Measurements from ENCODE around the gene SULT1C4. TPM values are rescaled to one million over a fixed set of nuclear protein-coding genes. Genes with fewer than 3 reads are reported as not detected.

The SULT1C4 gene
- total and polyA plus RNA-seq, 5 donors from 2014 or later: 0.62 TPM; not detected in 4

GRCh38 chr2:108377401-108377800 is 353 bp upstream of the SULT1C4 start:
- Mint-ChIP-seq H3K27ac (no peak overlapping the region), H3K27me3 (peaks cover 9% of the 10 kb centered on the region), H3K9me3 (peaks cover 0 to 3% (median 0%) of the 10 kb centered on the region in 7 donors), H3K4me1 (peaks cover 0 to 5% (median 0%) of the 10 kb centered on the region in 4 donors), H3K36me3 (no peaks in the 10 kb centered on the region), H3K4me3 (no peak overlapping the region)
- H3K27me3 ChIP-seq (ENCODE audit: control insufficient read depth, insufficient read depth, low read length): no peaks in the 10 kb centered on the region
- H3K4me1 ChIP-seq (ENCODE audit: control insufficient read depth, insufficient read depth, low read length, poor library complexity, severe bottlenecking): no peaks in the 10 kb centered on the region
- no peak overlapping the region for H3K4me3 ChIP-seq (ENCODE audit: low read depth, low read length)
- H3K9me3 ChIP-seq (ENCODE audit: control insufficient read depth in 2 of 2, low read length in 2 of 2): no peaks in the 10 kb centered on the region
- H3K36me3 ChIP-seq (ENCODE audit: control insufficient read depth, insufficient read depth, low read length): no peaks in the 10 kb centered on the region
- ATAC-seq (ENCODE audit: low read depth in 2 of 2) (no peak), DNase-seq (no peak)
- H3K27ac ChIP-seq (ENCODE audit: insufficient read depth, low read length, poor library complexity, severe bottlenecking): no peak overlapping the region

DNA sequence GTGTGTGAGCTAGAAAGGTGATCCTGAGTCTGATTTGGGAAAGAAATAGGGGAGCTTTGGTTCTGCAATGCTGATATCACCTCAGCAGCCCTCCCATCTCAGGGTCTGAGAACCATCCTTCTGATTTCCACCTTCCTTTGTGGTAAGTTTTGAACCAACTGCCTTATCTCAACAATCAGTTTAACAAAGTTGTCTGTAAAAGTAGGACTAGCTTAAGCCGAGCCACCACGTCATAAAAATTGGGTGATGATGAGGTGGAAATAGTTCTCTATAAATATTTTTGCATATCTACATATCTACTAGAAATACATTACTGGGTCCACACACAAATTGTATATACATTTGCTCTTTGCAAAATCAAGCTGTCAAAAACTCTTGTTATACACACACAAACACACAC is 1.1 kb downstream of the SULT1C4 start:
- Histone ChIP-seq H3K4me1 (ENCODE audit: control insufficient read depth, insufficient read depth, low read length, poor library complexity, severe bottlenecking) (no peaks in the 10 kb centered on the region), H3K27ac (ENCODE audit: insufficient read depth, low read length, poor library complexity, severe bottlenecking) (no peak overlapping the region), H3K27me3 (ENCODE audit: control insufficient read depth, insufficient read depth, low read length) (no peaks in the 10 kb centered on the region), H3K9me3 (ENCODE audit: control insufficient read depth in 2 of 2, low read length in 2 of 2) (no peaks in the 10 kb centered on the region), H3K36me3 (ENCODE audit: control insufficient read depth, insufficient read depth, low read length) (no peaks in the 10 kb centered on the region), H3K4me3 (ENCODE audit: low read depth, low read length) (no peak overlapping the region)
- H3K4me3 Mint-ChIP-seq: no peak overlapping the region
- no peak for DNase-seq
- no peaks in the 10 kb centered on the region for H3K36me3 Mint-ChIP-seq
- H3K27me3 Mint-ChIP-seq: peaks cover 9% of the 10 kb centered on the region
- peaks cover 0 to 3% (median 0%) of the 10 kb centered on the region in 7 donors for H3K9me3 Mint-ChIP-seq
- H3K27ac Mint-ChIP-seq: no peak overlapping the region
- ATAC-seq (ENCODE audit: low read depth in 2 of 2): no peak
- peaks cover 0 to 5% (median 0%) of the 10 kb centered on the region in 4 donors for H3K4me1 Mint-ChIP-seq

DNA sequence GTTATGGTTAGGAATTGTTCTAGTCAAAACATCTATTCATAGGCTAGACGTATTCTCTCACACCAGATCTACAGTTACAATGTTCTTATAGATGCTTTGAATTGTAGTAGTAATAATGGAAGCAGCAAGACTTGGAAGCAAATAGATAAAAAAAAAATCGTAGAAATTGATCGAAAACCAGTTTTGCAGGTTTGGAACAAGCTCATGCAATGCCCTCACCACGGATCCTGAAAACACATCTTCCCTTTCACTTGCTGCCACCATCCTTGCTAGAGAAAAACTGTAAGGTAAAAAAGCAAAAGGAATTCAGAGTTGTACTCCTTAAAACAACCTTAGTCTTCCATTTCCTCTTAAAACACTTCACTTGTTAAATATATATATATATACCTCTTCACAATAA is 4.4 kb downstream of the SULT1C4 start:
- DNase-seq: no peak
- no peak overlapping the region for H3K27ac ChIP-seq (ENCODE audit: insufficient read depth, low read length, poor library complexity, severe bottlenecking)
- Mint-ChIP-seq H3K4me3 (no peak overlapping the region), H3K36me3 (no peaks in the 10 kb centered on the region), H3K9me3 (no peaks in the 10 kb centered on the region), H3K4me1 (peaks cover 0 to 8% (median 2%) of the 10 kb centered on the region in 4 donors), H3K27ac (no peak overlapping the region), H3K27me3 (peaks cover 9% of the 10 kb centered on the region)
- H3K4me3 ChIP-seq (ENCODE audit: low read depth, low read length): no peak overlapping the region
- no peaks in the 10 kb centered on the region for H3K27me3 ChIP-seq (ENCODE audit: control insufficient read depth, insufficient read depth, low read length)
- H3K9me3 ChIP-seq (ENCODE audit: control insufficient read depth in 2 of 2, low read length in 2 of 2): no peaks in the 10 kb centered on the region
- no peak for ATAC-seq (ENCODE audit: low read depth in 2 of 2)
- H3K36me3 ChIP-seq (ENCODE audit: control insufficient read depth, insufficient read depth, low read length): no peaks in the 10 kb centered on the region
- no peaks in the 10 kb centered on the region for H3K4me1 ChIP-seq (ENCODE audit: control insufficient read depth, insufficient read depth, low read length, poor library complexity, severe bottlenecking)

DNA sequence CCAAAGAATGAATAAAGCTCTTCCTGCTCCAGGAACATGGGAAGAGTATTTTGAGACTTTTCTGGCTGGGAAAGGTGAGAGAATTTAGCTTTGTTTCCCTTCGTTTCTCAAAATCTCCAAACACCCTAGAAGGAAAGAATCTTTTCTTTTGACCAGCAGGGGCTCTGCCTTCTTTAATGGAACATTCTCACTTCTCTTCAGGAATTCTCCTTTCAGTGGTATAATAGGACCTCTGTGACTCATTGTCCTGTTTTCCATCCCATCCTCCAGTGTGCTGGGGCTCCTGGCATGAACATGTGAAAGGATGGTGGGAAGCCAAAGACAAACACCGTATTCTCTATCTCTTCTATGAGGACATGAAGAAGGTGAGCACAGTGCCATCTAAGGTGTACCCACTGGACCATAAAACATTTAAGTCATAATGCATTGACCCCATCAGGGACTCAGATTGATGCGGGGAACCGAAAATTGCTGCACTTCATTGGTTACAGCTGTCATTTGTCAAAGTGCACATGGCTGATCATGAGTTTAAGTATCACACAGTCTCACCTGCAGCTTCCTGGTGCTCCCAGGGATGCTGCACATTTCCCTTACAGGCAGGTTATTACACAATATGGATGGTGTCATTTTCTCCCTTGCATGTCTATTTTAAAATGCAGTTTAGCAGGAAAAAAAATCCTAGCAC is 5.5 kb downstream of the SULT1C4 start:
- Histone ChIP-seq H3K9me3 (ENCODE audit: control insufficient read depth in 2 of 2, low read length in 2 of 2) (no peaks in the 10 kb centered on the region), H3K27ac (ENCODE audit: insufficient read depth, low read length, poor library complexity, severe bottlenecking) (no peak overlapping the region), H3K27me3 (ENCODE audit: control insufficient read depth, insufficient read depth, low read length) (no peaks in the 10 kb centered on the region), H3K36me3 (ENCODE audit: control insufficient read depth, insufficient read depth, low read length) (no peaks in the 10 kb centered on the region), H3K4me3 (ENCODE audit: low read depth, low read length) (no peak overlapping the region), H3K4me1 (ENCODE audit: control insufficient read depth, insufficient read depth, low read length, poor library complexity, severe bottlenecking) (no peaks in the 10 kb centered on the region)
- Mint-ChIP-seq H3K9me3 (peaks cover 0 to 2% (median 0%) of the 10 kb centered on the region in 7 donors), H3K4me3 (no peak overlapping the region), H3K27ac (no peak overlapping the region), H3K36me3 (no peaks in the 10 kb centered on the region), H3K4me1 (peaks cover 0 to 8% (median 2%) of the 10 kb centered on the region in 4 donors), H3K27me3 (peaks cover 6% of the 10 kb centered on the region)
- no peak for ATAC-seq (ENCODE audit: low read depth in 2 of 2)
- DNase-seq: no peak

DNA sequence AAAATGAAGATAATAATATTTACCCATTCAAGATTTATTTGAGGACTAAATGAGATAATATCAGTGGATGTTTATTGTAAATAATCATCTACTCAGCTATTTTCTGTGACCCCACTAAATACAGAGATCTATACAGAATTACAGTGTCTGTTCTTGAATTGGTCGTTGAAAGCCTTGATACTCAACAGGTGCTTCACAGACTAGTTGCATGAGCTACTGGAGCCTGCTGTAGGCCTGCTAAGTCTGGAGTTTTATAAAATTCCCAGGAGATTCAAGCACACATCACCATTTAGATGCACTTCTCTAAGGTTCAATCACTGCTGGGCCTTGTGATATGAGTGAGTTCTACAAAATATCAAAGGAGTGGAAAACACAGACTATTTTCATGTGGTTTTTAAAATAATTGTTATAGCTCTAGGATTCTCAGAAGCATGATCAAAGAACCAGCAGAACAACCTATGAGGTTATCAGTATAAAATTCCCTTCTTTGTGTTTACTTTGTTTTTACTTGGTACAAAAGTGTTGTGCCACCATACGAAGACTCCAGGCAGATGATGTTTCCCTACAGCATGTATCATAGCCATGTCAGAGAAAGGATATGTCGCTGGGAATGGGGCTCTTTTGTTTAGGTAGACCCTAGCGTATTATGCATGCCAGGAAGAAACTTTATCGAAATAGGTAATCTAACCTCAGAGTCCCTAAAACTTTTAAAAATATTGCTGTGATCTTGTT is 7.1 kb downstream of the SULT1C4 start:
- Mint-ChIP-seq H3K36me3 (no peaks in the 10 kb centered on the region), H3K9me3 (peaks cover 0 to 2% (median 0%) of the 10 kb centered on the region in 7 donors), H3K4me3 (no peak overlapping the region), H3K27ac (no peak overlapping the region), H3K4me1 (peaks cover 0 to 8% (median 0%) of the 10 kb centered on the region in 4 donors), H3K27me3 (no peaks in the 10 kb centered on the region)
- no peak overlapping the region for H3K27ac ChIP-seq (ENCODE audit: insufficient read depth, low read length, poor library complexity, severe bottlenecking)
- DNase-seq (peak in 1 of 3 donors; percentile 15), ATAC-seq (ENCODE audit: low read depth in 2 of 2) (no peak)
- no peaks in the 10 kb centered on the region for H3K27me3 ChIP-seq (ENCODE audit: control insufficient read depth, insufficient read depth, low read length)
- no peaks in the 10 kb centered on the region for H3K9me3 ChIP-seq (ENCODE audit: control insufficient read depth in 2 of 2, low read length in 2 of 2)
- H3K36me3 ChIP-seq (ENCODE audit: control insufficient read depth, insufficient read depth, low read length): no peaks in the 10 kb centered on the region
- H3K4me1 ChIP-seq (ENCODE audit: control insufficient read depth, insufficient read depth, low read length, poor library complexity, severe bottlenecking): no peaks in the 10 kb centered on the region
- no peak overlapping the region for H3K4me3 ChIP-seq (ENCODE audit: low read depth, low read length)

GRCh38 chr2:108385411-108386071 is 7.8 kb downstream of the SULT1C4 start:
- no peaks in the 10 kb centered on the region for H3K27me3 ChIP-seq (ENCODE audit: control insufficient read depth, insufficient read depth, low read length)
- H3K27ac ChIP-seq (ENCODE audit: insufficient read depth, low read length, poor library complexity, severe bottlenecking): no peak overlapping the region
- no peak overlapping the region for H3K27ac Mint-ChIP-seq
- H3K9me3 Mint-ChIP-seq: peaks cover 0 to 2% (median 0%) of the 10 kb centered on the region in 7 donors
- H3K4me3 Mint-ChIP-seq: no peak overlapping the region
- H3K9me3 ChIP-seq (ENCODE audit: control insufficient read depth in 2 of 2, low read length in 2 of 2): no peaks in the 10 kb centered on the region
- DNase-seq (peak in 1 of 3 donors; percentile 17), ATAC-seq (ENCODE audit: low read depth in 2 of 2) (no peak)
- peaks cover 3% of the 10 kb centered on the region for H3K27me3 Mint-ChIP-seq
- H3K4me1 ChIP-seq (ENCODE audit: control insufficient read depth, insufficient read depth, low read length, poor library complexity, severe bottlenecking): no peaks in the 10 kb centered on the region
- no peaks in the 10 kb centered on the region for H3K36me3 ChIP-seq (ENCODE audit: control insufficient read depth, insufficient read depth, low read length)
- H3K36me3 Mint-ChIP-seq: no peaks in the 10 kb centered on the region
- H3K4me1 Mint-ChIP-seq: peaks cover 0 to 8% (median 0%) of the 10 kb centered on the region in 4 donors
- H3K4me3 ChIP-seq (ENCODE audit: low read depth, low read length): no peak overlapping the region

DNA sequence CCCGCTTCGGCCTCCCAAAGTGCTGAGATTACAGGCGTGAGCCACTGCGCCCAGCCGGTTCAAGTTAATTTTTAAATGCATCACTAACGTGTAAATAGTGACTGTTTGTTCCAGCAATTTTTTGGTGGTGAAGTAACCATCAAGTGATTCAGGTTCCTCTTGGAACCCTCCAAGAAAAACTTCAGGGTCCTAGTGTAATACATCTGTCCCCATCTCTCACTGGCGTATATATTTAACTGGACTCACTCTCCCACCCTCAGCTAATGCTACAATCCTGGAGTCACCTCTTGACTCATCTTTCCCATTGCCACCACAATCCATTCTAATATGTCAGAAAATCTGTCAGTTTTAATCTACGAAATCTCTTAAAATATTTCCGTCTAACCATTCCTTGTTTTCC is 10.3 kb downstream of the SULT1C4 start:
- Mint-ChIP-seq H3K27me3 (peaks cover 16% of the 10 kb centered on the region), H3K4me3 (no peak overlapping the region), H3K27ac (no peak overlapping the region), H3K9me3 (peaks cover 0 to 17% (median 6%) of the 10 kb centered on the region in 7 donors), H3K36me3 (no peaks in the 10 kb centered on the region), H3K4me1 (peaks cover 0 to 8% (median 0%) of the 10 kb centered on the region in 4 donors)
- H3K36me3 ChIP-seq (ENCODE audit: control insufficient read depth, insufficient read depth, low read length): no peaks in the 10 kb centered on the region
- H3K4me3 ChIP-seq (ENCODE audit: low read depth, low read length): no peak overlapping the region
- no peaks in the 10 kb centered on the region for H3K4me1 ChIP-seq (ENCODE audit: control insufficient read depth, insufficient read depth, low read length, poor library complexity, severe bottlenecking)
- no peak overlapping the region for H3K27ac ChIP-seq (ENCODE audit: insufficient read depth, low read length, poor library complexity, severe bottlenecking)
- ATAC-seq (ENCODE audit: low read depth in 2 of 2) (no peak), DNase-seq (no peak)
- H3K27me3 ChIP-seq (ENCODE audit: control insufficient read depth, insufficient read depth, low read length): no peaks in the 10 kb centered on the region
- peaks cover 11 to 12% of the 10 kb centered on the region in 2 experiments for H3K9me3 ChIP-seq (ENCODE audit: control insufficient read depth in 2 of 2, low read length in 2 of 2)
